GM20000 (cell line): Measurements from ENCODE around the gene CDC37L1.
A peak's percentile ranks its signal among the peaks of the same experiment; 100 is the strongest.

ENCODE experiments used
- DNase-seq: peaks from one replicate; pipeline ENCODE4 v3.0.0; 2012; ENCODE audit warnings: low spot score
- CTCF ChIP-seq: IDR thresholded peaks from 2 replicates; pipeline ENCODE4 v1.5.1; 2012; ENCODE audit warnings: mild to moderate bottlenecking, control low read depth; ENCODE audit errors: extremely low read depth, missing control alignments

CDC37L1 gene

GRCh38 chr9:4679268-4680172, at the start of gene CDC37L1:
CDC37L1 (plus strand) TSS chr9:4679569; CDS start chr9:4679768, 199 bp downstream.
- peak; percentile 38 for TF ChIP-seq CTCF
- peak; percentile 92 for DNase-seq

GRCh38 chr9:4630836-4631235, 48.5 kb upstream of the CDC37L1 start:
- TF ChIP-seq CTCF, result no peak
- DNase-seq, result no peak

GRCh38 chr9:4638968-4639367, 40.4 kb upstream of the CDC37L1 start:
- no peak for DNase-seq
- TF ChIP-seq CTCF, result no peak

- DNase-seq, result no peak
- no peak for TF ChIP-seq CTCF
Observed at GRCh38 chr9:4639420-4639819, 39.9 kb upstream of the CDC37L1 start.

- no peak for TF ChIP-seq CTCF
- DNase-seq, result peak; percentile 33
Observed at GRCh38 chr9:4640027-4640426, 39.3 kb upstream of the CDC37L1 start.

- TF ChIP-seq CTCF, result no peak
Observed at GRCh38 chr9:4642351-4642750, 37.0 kb upstream of the CDC37L1 start.

GRCh38 chr9:4654084-4654483, 25.3 kb upstream of the CDC37L1 start:
- no peak for DNase-seq
- TF ChIP-seq CTCF, result no peak

More at GRCh38 chr9:4642351-4642750, 37.0 kb upstream of the CDC37L1 start:
- DNase-seq, result no peak
